Lower leg skin (tissue), 4 donors: ENCODE results near the gene ZNF800. TPM values are rescaled to one million over a fixed set of nuclear protein-coding genes. Genes with fewer than 3 reads are reported as not detected.

ENCODE experiments used
- DNase-seq, 2 donors: peaks; one replicate each; pipeline ENCODE4 v3.0.0-alpha.2; 2019; ENCODE audit warnings: low spot score in 2 of 2
- H3K4me3 ChIP-seq: fragments of 200-600 bp; sonication (generic); 2 replicates; pipeline ENCODE4 v1.5.1; 2017; ENCODE audit warnings: mild to moderate bottlenecking, low read depth; ENCODE audit not compliant: poor library complexity, severe bottlenecking
- POLR2A ChIP-seq, 2 donors: fragments of 450-650 bp; IDR thresholded peaks; one replicate each; pipeline ENCODE4 v1.6.1; 2016 to 2017; ENCODE audit warnings: antibody characterized with exemption in 2 of 2, mild to moderate bottlenecking in 1 of 2, moderate library complexity in 1 of 2
- WGBS, 2 donors: methylation state at CpG; one replicate each; pipeline ENCODE4 v1.1.5; 2018; 5-methylcytosine and 5-hydroxymethylcytosine counted together
- intact Hi-C: fragments of 100-400 bp; cut with DNase I; formaldehyde crosslinking; loops from one replicate; pipeline ENCODE4 v1.15.0; 2023; ENCODE audit warnings: low total_unique reads
- total RNA-seq, 4 donors: library from RNA; depleted of rRNA; stranded (reverse); fragments of >200 nt; gene quantifications; one replicate each; pipeline ENCODE4 v1.1.0, GENCODE V29; 2016
- TF ChIP-seq, protein P1 (sequence below), 3 donors: fragments of 450-650 bp; IDR thresholded peaks; one replicate each; pipeline ENCODE4 v1.5.1; 2016; ENCODE audit warnings: antibody characterized with exemption in 3 of 3, mild to moderate bottlenecking in 3 of 3, moderate library complexity in 2 of 3

The ZNF800 gene
- total RNA-seq, 4 donors from 2014 or later, result 43.3 to 60.9 (median 49.3) TPM

DNA sequence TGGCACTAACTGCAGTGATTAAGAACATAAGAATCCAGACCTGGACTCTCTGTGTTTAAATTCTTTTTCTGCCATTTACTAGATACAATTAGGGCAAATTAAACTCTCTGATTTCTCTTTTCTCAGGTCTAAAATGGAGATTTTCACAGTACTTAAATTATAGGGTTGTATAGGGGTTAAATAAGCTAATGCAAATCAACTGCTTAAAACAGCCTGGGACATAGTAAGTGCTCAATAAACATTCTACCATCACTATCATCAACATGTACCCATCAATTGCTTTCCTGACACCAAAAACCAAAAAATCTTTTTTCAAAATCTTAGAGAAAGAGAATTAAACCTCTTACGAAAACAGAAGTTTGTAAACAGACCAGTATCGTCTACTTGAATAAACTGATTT, 4.5 kb downstream of the ZNF800 start:
- DNase-seq, result no peak
- intact Hi-C loops, result no loop called here
- H3K4me3 ChIP-seq, result no peak overlapping the region
- 94 to 99% methylated on average over 2 of the region's 2 CpGs for WGBS, 2 donors
- TF ChIP-seq, protein P1, sequence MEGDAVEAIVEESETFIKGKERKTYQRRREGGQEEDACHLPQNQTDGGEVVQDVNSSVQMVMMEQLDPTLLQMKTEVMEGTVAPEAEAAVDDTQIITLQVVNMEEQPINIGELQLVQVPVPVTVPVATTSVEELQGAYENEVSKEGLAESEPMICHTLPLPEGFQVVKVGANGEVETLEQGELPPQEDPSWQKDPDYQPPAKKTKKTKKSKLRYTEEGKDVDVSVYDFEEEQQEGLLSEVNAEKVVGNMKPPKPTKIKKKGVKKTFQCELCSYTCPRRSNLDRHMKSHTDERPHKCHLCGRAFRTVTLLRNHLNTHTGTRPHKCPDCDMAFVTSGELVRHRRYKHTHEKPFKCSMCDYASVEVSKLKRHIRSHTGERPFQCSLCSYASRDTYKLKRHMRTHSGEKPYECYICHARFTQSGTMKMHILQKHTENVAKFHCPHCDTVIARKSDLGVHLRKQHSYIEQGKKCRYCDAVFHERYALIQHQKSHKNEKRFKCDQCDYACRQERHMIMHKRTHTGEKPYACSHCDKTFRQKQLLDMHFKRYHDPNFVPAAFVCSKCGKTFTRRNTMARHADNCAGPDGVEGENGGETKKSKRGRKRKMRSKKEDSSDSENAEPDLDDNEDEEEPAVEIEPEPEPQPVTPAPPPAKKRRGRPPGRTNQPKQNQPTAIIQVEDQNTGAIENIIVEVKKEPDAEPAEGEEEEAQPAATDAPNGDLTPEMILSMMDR (IDR thresholded peaks at IDR 0.05), result no peak
- no peak for TF ChIP-seq POLR2A (IDR thresholded peaks at IDR 0.05)

DNA sequence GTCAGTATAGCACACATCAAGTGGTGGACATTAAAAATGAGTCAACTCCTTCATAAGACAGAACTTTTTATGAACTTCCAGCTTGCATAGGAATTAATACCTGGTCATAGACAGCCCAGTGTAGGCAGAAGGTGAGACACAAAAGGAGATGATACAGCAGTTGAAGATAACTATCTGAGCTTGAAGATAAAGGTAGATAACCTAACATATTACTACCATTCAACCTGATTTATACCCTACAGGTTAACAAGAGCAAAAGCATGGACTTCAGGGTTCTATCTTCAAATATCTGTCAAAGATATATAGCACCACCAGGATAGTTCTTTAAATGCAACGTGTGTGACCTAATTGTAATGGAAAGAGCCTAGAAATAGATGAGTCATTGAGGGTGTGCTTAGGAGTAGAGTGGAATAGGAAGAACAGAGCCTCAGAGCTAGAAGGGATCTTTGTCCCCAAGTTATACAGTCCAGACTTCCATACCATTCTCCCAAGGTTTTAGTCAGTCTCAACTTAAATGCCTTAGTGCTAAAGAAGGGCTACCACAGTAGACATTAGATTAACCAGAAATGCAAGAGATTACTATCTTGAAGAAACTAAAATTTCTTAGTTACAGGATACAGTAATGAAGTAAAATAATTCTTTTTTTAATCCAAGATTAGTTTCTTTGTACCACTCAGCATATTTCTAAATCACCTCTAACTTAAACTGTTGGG, 9.2 kb downstream of the ZNF800 start:
- WGBS, 2 donors, result 31 to 48% methylated on average over 1 of the region's 1 CpG
- no peak overlapping the region for H3K4me3 ChIP-seq
- TF ChIP-seq POLR2A (IDR thresholded peaks at IDR 0.05), result no peak
- TF ChIP-seq, protein P1 (IDR thresholded peaks at IDR 0.05), result no peak
- intact Hi-C loops, result no loop called here
- DNase-seq, result no peak

DNA sequence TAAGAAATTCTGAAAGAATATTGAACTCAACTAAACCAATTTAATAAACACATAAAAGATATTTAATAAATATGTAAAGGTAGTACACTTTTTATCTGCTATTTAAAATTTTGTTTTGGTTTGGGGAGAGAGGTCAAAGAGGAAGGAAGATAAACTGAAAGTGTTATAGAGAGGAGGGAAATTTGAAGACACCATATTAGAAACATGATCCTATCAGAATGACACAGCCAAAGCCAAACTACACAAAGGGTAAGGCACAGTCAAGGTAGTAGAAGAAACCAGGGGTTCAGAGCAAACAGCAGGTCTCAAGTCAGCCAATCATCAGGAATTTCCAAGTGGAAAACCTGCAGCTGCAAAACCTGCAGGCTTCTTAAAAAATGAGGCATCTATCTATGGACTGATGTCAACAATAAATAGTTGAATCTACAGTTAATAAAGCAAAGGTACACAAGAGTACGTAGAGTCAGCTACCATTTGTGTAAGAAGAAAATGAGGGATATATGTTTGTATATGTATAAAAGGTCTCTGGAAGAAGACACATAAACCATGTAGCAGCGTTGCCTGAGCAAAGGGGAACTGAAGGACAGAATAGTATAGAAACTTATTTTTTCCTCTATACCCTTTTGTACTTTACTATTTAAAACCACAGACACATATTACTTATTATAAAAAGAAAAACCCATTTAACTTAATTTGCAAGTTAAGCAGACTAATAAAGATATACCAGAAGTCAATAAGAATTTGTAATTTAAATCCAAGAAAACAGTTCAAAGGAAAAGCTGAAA, 10.0 kb downstream of the ZNF800 start:
- WGBS, 2 donors, result 73 to 76% methylated on average over 2 of the region's 2 CpGs
- DNase-seq, result no peak
- no peak overlapping the region for H3K4me3 ChIP-seq
- TF ChIP-seq POLR2A (IDR thresholded peaks at IDR 0.05), result no peak
- TF ChIP-seq, protein P1 (IDR thresholded peaks at IDR 0.05), result no peak
- intact Hi-C loops, result no loop called here

DNA sequence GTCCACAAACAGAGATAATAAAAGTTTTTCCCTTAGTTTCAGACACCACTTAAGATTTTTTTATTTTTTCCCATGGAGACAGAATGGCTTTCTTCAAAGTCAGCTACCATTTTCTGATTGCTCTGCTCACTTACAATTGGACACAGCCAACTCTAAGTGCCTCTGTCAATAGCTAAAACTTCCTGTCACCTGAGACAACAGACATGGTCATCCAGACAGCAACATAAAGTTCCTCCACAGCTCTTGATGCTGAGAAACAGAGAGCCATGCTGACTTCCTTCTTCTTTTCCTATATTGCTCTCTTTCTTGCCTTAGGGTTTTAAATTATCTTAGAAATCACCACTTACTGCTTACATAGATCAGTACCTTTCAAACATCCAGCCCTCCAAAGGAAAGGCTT, 12.0 kb downstream of the ZNF800 start:
- intact Hi-C loops, result no loop called here
- DNase-seq, result no peak
- H3K4me3 ChIP-seq, result no peak overlapping the region
- TF ChIP-seq, protein P1 (IDR thresholded peaks at IDR 0.05), result no peak
- no peak for TF ChIP-seq POLR2A (IDR thresholded peaks at IDR 0.05)

DNA sequence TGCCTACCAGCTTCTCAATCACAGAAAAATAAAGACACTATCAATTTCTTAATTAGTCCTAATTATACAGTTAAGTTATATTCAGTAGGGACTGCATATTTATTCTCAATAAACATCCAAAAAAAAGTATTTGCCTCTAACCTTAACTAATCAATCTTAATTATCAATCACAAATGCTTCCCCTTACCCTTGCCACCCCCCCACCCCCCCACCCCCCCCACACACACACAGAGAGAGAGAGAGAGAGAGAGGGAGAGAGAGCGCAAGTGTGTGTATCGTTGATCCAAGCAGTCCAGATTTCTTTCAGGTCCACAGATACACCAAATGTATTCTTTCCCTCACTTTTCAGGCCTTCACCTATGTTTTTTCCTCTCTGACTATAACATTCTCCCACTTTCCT, 12.9 kb downstream of the ZNF800 start:
- TF ChIP-seq, protein P1 (IDR thresholded peaks at IDR 0.05), result no peak
- TF ChIP-seq POLR2A (IDR thresholded peaks at IDR 0.05), result no peak
- intact Hi-C loops, result no loop called here
- DNase-seq, result no peak
- 88 to 90% methylated on average over 2 of the region's 2 CpGs for WGBS, 2 donors
- no peak overlapping the region for H3K4me3 ChIP-seq
